ENCODE data around the gene PPAT. TPM values are rescaled to one million over a fixed set of nuclear protein-coding genes. Genes with fewer than 3 reads are reported as not detected.
"Not testable (repeated sequence)": the region's sequence is repeated elsewhere in the genome, so short reads cannot be mapped to it uniquely, and the experiment has no call there.

Gene PPAT
- total RNA-seq, 2 donors from 2014 or later, result 7.4 to 15.3 TPM

DNA sequence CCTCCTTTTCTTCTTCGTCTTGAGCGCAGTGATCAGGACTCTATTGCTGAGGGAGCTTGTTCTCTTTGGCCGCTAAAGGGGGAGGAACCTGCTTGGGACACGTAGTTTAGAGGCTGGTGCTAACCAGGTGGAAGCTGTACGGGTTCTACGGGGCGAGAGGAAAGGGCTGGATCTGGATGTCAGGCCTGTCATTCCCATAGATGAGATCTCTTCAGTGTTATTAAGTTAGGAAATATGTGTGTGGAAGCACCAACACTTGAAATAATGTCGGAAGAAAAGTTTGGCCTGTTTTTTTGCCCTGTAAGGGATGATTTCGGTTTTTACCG, 32.6 kb upstream of the PPAT start:
- Histone ChIP-seq H3K9ac (ENCODE audit: low read depth in 2 of 2, low read length in 2 of 2) (peak overlapping the region; percentile 89 to 91), H3K9me3 (no peaks in the 10 kb centered on the region), H3K27ac (peak overlapping the region; percentile 91), H3K4me1 (peaks cover 8% of the 10 kb centered on the region), H3K27me3 (no peaks in the 10 kb centered on the region), H3K36me3 (peaks cover 10% of the 10 kb centered on the region), H3K4me3 (peak overlapping the region; percentile 88)
- peak; percentile 68 for DNase-seq
- TF ChIP-seq, protein P1, sequence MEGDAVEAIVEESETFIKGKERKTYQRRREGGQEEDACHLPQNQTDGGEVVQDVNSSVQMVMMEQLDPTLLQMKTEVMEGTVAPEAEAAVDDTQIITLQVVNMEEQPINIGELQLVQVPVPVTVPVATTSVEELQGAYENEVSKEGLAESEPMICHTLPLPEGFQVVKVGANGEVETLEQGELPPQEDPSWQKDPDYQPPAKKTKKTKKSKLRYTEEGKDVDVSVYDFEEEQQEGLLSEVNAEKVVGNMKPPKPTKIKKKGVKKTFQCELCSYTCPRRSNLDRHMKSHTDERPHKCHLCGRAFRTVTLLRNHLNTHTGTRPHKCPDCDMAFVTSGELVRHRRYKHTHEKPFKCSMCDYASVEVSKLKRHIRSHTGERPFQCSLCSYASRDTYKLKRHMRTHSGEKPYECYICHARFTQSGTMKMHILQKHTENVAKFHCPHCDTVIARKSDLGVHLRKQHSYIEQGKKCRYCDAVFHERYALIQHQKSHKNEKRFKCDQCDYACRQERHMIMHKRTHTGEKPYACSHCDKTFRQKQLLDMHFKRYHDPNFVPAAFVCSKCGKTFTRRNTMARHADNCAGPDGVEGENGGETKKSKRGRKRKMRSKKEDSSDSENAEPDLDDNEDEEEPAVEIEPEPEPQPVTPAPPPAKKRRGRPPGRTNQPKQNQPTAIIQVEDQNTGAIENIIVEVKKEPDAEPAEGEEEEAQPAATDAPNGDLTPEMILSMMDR (IDR thresholded peaks at IDR 0.05), result no peak
- intact Hi-C loops (cut with DNase I), result loop anchor here (5.0 kb wide), 1 partner anchor 81 kb away; the partner anchor contains the start of gene AASDH

DNA sequence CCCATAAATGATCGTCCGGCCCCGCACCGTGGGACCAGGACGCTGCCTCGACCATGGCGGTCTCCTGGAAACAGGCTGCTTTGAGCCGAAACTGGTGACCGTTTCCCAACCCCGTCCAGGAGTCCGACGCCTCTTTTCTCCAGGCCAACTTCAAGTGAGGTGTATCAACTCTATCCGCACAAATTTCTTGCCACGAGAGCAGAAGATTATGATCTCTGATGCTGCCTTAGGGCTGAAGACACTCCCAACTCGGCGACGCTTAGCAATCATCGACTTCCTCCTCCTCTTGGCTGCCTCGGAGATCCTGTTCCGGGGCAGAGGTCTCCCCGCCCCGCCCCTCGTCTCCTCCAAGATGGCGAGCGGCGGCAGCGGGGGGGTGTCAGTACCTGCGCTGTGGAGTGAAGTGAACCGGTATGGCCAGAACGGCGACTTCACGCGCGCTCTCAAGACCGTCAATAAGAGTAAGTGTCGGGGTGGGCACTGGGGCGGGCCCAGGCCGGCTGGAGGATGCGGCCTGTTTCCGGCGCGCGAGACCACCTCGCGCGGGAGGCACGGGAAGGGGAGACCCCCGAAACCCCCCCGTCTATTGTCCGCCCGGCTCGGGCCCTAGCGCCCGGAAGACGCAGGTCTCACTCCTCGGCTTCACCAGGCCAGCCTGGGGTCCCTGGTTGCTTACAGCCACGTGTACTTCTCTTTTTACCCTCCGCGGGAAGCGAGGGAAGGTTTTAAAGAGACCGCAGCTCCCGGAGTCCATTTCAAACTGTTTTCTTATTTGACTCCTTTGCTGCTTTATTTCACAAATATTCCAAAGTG, 32.1 kb upstream of the PPAT start, which contains the start of gene SRP72:
Gene SRP72, plus strand, starts transcription at position 334 of the 813 bp plus-strand sequence. Its CDS starts 19 bp downstream, at position 353.
- Histone ChIP-seq H3K4me1 (peaks cover 8% of the 10 kb centered on the region), H3K36me3 (peaks cover 10% of the 10 kb centered on the region), H3K9ac (ENCODE audit: low read depth in 2 of 2, low read length in 2 of 2) (peak within 1 kb of the TSS; percentile 89 to 91), H3K9me3 (no peaks in the 10 kb centered on the region), H3K27ac (peak within 1 kb of the TSS; percentile 91), H3K4me3 (peak within 1 kb of the TSS; percentile 88), H3K27me3 (no peaks in the 10 kb centered on the region)
- TF ChIP-seq, protein P1 (IDR thresholded peaks at IDR 0.05), result no peak
- intact Hi-C loops (cut with DNase I), result loop anchor here (5.0 kb wide), 1 partner anchor 80 kb away; the partner anchor contains the start of gene AASDH
- DNase-seq, result peak; percentile 92

DNA sequence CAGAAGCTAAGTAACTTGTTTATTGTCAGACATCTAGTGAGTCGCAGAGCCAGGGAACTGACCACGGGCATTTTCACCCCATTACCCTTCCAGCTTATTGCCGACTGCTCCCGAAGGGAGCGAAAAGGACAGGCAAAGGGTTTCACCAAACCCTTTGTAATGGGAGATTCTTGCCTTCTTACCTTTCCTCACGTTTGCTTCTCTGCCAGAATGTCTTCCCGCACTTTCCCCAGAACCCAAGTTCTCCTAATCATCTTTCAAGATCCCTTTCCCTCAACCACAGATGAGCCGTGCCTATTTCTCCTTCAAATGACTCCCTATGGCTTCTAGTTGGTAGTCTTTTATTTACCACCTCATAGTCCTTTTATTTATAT, 31.5 kb upstream of the PPAT start:
- intact Hi-C loops (cut with DNase I), result loop anchor here (5.0 kb wide), 1 partner anchor 80 kb away; the partner anchor contains the start of gene AASDH
- Histone ChIP-seq H3K9ac (ENCODE audit: low read depth in 2 of 2, low read length in 2 of 2) (peak overlapping the region; percentile 89 to 91), H3K27ac (peak overlapping the region; percentile 91), H3K9me3 (no peaks in the 10 kb centered on the region), H3K4me1 (peaks cover 8% of the 10 kb centered on the region), H3K36me3 (peaks cover 9% of the 10 kb centered on the region), H3K4me3 (peak overlapping the region; percentile 88), H3K27me3 (no peaks in the 10 kb centered on the region)
- no peak for DNase-seq
- TF ChIP-seq, protein P1 (IDR thresholded peaks at IDR 0.05), result no peak

DNA sequence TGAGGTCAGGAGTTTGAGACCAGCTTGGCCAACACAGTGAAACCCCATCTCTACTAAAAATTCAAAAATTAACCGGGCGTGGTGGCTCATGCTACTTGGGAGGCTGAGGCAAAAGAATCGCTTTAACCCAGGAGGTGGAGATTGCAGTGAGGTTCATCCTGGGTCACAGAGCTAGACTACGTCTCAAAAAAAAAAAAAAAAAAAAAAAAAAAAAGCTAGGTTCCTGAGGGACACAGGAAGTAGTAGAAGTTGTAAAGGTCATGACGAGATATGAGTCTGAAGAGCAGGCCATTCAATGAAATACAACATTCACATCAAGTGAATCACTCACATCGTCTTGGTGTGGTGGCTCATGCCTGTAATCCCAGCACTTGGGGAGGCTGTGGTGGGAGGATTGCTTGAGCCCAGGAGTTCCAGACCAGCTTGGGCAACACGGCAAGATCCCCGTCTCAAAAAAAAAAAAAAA, 30.9 kb upstream of the PPAT start:
- intact Hi-C loops (cut with DNase I), result loop anchor here (5.0 kb wide), 1 partner anchor 79 kb away; the partner anchor contains the start of gene AASDH

DNA sequence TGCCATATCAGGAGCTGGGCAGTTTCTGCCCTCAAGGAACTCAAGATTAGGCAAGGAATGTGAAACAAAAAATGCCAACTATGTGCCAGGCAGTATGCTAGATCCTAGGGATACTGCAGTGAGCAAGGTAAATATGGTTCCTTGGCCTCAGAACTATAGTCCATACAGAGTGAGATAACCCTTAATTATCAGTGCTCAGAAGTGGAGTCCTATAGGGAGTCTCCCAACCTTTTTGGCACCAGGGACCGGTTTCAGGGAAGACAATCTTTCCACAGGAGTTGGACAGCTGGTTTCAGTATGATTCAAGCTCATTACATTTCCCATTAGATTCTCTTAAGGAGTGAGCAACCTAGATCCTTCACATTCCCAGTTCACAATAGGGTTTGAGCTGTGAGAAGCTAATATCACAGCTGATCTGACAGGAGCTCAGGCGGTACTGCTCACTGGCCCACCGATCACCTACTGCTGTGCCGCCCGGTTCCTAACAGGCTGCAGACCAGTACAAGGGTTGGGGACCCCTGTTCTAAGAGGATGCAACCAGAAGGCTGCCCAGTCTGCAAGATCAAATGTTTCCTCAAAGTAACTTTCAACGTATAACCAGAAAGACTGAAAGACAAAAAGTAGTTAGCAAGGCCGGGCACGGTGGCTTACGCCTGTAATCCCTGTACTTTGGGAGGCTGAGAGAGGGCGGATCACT, 30.3 kb upstream of the PPAT start:
- TF ChIP-seq, protein P1 (IDR thresholded peaks at IDR 0.05), result no peak
- no peak for DNase-seq
- peaks cover 8% of the 10 kb centered on the region for H3K4me1 ChIP-seq
- H3K9me3 ChIP-seq, result no peaks in the 10 kb centered on the region
- H3K27me3 ChIP-seq, result no peaks in the 10 kb centered on the region
- H3K27ac ChIP-seq, result no peak overlapping the region
- no peak overlapping the region for H3K4me3 ChIP-seq
- H3K36me3 ChIP-seq, result no peaks in the 10 kb centered on the region
- intact Hi-C loops (cut with DNase I), result loop anchor here (5.0 kb wide), 1 partner anchor 78 kb away; the partner anchor contains the start of gene AASDH
- no peak overlapping the region for H3K9ac ChIP-seq (ENCODE audit: low read depth in 2 of 2, low read length in 2 of 2)

More for the DNA sequence above, 30.9 kb upstream of the PPAT start:
- not testable (repeated sequence) for H3K9me3 ChIP-seq, H3K27me3 ChIP-seq, H3K36me3 ChIP-seq, H3K4me1 ChIP-seq
- DNase-seq, result peak; percentile 26
- Histone ChIP-seq H3K9ac (ENCODE audit: low read depth in 2 of 2, low read length in 2 of 2) (peak overlapping the region; percentile 89 to 91), H3K4me3 (peak overlapping the region; percentile 88), H3K27ac (peak overlapping the region; percentile 91)
